HCT116 (cell line): ENCODE data around the gene CNPY3. TPM values are rescaled to one million over a fixed set of nuclear protein-coding genes. Genes with fewer than 3 reads are reported as not detected.

Experiments used
- ATAC-seq: fragments of 200-7000 bp; cut with Tn5 transposase; 2 replicates; pipeline ENCODE4 v1.9.1; 2020; ENCODE audit warnings: mild to moderate bottlenecking, moderate library complexity
- BruUV-seq: library from RNA; stranded (reverse); fragments of 400-500 nt; replicated peaks from 2 replicates; lab custom pipeline; 2021; lab: Mats Ljungman, UMichigan
- CTCF ChIA-PET: fragments of 300-600 bp; sonication (Branson Sonifier 250); formaldehyde crosslinking; loops from one replicate; lab custom pipeline; 2021; ENCODE audit warnings: antibody characterized with exemption; lab: Charles Lee
- POLR2A ChIA-PET: fragments of 300-600, 350-600 bp; sonication (Branson Sonifier 250); formaldehyde crosslinking; loops from one replicate; lab custom pipeline; 2021; ENCODE audit warnings: antibody characterized with exemption; lab: Charles Lee
- RAD21 ChIA-PET, 2 experiments: fragments of 300-600 bp; sonication (Branson Sonifier 250); formaldehyde crosslinking; loops; one replicate each; lab custom pipeline; 2023; ENCODE audit warnings: low total read pairs in 2 of 2; ENCODE audit not compliant: uncharacterized antibody in 2 of 2, unreplicated experiment in 2 of 2, low non-redundant PET in 1 of 2; lab: Charles Lee
- DNase-seq: peaks from one replicate; pipeline ENCODE4 v3.0.0-alpha.2; 2010; ENCODE audit warnings: low read depth, low spot score
- H2AFZ ChIP-seq: fragments of 200-600 bp; shearing (Covaris generic), sonication (generic); 2 replicates; pipeline ENCODE4 v1.6.1; 2017; ENCODE audit warnings: low read depth, mixed run types, mixed read lengths, antibody characterized with exemption, low read length; ENCODE audit not compliant: poor library complexity, severe bottlenecking
- H3K27ac ChIP-seq: 2 replicates; pipeline ENCODE4 v1.5.1; 2012; ENCODE audit warnings: low read depth, low read length
- H3K27me3 ChIP-seq: fragments of 200-600 bp; sonication (generic); 2 replicates; pipeline ENCODE4 v1.6.1; 2016; ENCODE audit warnings: mixed run types, low read length, mixed read lengths; ENCODE audit not compliant: insufficient read depth
- H3K36me3 ChIP-seq, 2 experiments: fragments of 200-500 bp in 1 of 2; fragments of 200-600 bp in 1 of 2; sonication (Bioruptor generic) in 1 of 2; sonication (generic) in 1 of 2; 2 replicates each; pipeline versions ENCODE4 v1.5.1 to v1.6.1; 2014 to 2016; ENCODE audit warnings: low read length in 2 of 2, inconsistent platforms in 1 of 2, mixed read lengths in 1 of 2, mixed run types in 1 of 2; ENCODE audit not compliant: insufficient read depth in 2 of 2, control insufficient read depth in 1 of 2
- H3K4me1 ChIP-seq, 2 experiments: fragments of 200-600 bp in 1 of 2; sonication (generic) in 1 of 2; 2 replicates each; pipeline versions ENCODE4 v1.5.1 to v1.6.1; 2012 to 2017; ENCODE audit warnings: low read length in 2 of 2, inconsistent platforms in 1 of 2, mild to moderate bottlenecking in 1 of 2, mixed read lengths in 1 of 2, mixed run types in 1 of 2, moderate library complexity in 1 of 2; ENCODE audit not compliant: insufficient read depth in 2 of 2, control insufficient read depth in 1 of 2
- H3K4me2 ChIP-seq: fragments of 200-600 bp; sonication (generic); 2 replicates; pipeline ENCODE4 v1.6.1; 2017; ENCODE audit warnings: mixed run types, low read length, mixed read lengths
- H3K4me3 ChIP-seq, 2 experiments: fragments of 200-600 bp in 1 of 2; sonication (generic) in 1 of 2; replicated peaks in 1 of 2; 2 replicates each; pipeline ENCODE4 v1.5.1; 2011 to 2016; ENCODE audit warnings: low read length in 2 of 2, control low read depth in 1 of 2, low read depth in 1 of 2, mild to moderate bottlenecking in 1 of 2, mixed read lengths in 1 of 2, mixed run types in 1 of 2
- H3K79me2 ChIP-seq: fragments of 200-600 bp; sonication (generic); 2 replicates; pipeline ENCODE4 v1.6.1; 2017; ENCODE audit warnings: mild to moderate bottlenecking, mixed run types, low read length, moderate library complexity, mixed read lengths; ENCODE audit not compliant: insufficient read depth
- H3K9ac ChIP-seq: fragments of 200-600 bp; sonication (generic); 2 replicates; pipeline ENCODE4 v1.6.1; 2016; ENCODE audit warnings: low read length, mixed read lengths
- H3K9me2 ChIP-seq: fragments of 200-600 bp; sonication (generic), shearing (Covaris generic); 2 replicates; pipeline ENCODE4 v1.6.1; 2017; ENCODE audit warnings: mixed run types, mild to moderate bottlenecking, moderate library complexity; ENCODE audit not compliant: insufficient read depth
- H3K9me3 ChIP-seq, 2 experiments: fragments of 200-500 bp in 1 of 2; fragments of 200-600 bp in 1 of 2; sonication (Bioruptor generic) in 1 of 2; sonication (generic) in 1 of 2; 2 replicates each; pipeline ENCODE4 v1.6.1; 2014 to 2017; ENCODE audit warnings: low read length in 2 of 2, mixed read lengths in 2 of 2, inconsistent platforms in 1 of 2, low read depth in 1 of 2, mild to moderate bottlenecking in 1 of 2, mixed run types in 1 of 2, moderate library complexity in 1 of 2; ENCODE audit not compliant: control insufficient read depth in 1 of 2, insufficient read depth in 1 of 2
- H4K20me1 ChIP-seq: fragments of 200-600 bp; sonication (generic), shearing (Covaris generic); 2 replicates; pipeline ENCODE4 v1.6.1; 2017; ENCODE audit warnings: mixed run types, mild to moderate bottlenecking, moderate library complexity; ENCODE audit not compliant: insufficient read depth
- CBX3 ChIP-seq: IDR thresholded peaks from 2 replicates; pipeline ENCODE4 v1.6.1; 2012; ENCODE audit warnings: low read depth
- CEBPB ChIP-seq: IDR thresholded peaks from 2 replicates; pipeline ENCODE4 v1.6.1; 2012; ENCODE audit warnings: low read depth
- CTCF ChIP-seq, 3 experiments: fragments of 200-600 bp in 1 of 3; sonication (generic) in 1 of 3; IDR thresholded peaks in 2 of 3; conservative IDR thresholded peaks in 1 of 3; 2 replicates each; pipeline ENCODE4 v1.5.1; 2012 to 2017; ENCODE audit warnings: low read depth in 2 of 3, low read length in 2 of 3, antibody characterized with exemption in 1 of 3, borderline replicate concordance in 1 of 3, control low read depth in 1 of 3, mild to moderate bottlenecking in 1 of 3, mixed read lengths in 1 of 3, mixed run types in 1 of 3, moderate library complexity in 1 of 3; ENCODE audit not compliant: insufficient read depth in 1 of 3
- EGR1 ChIP-seq: IDR thresholded peaks from 2 replicates; pipeline ENCODE4 v1.6.1; 2012; ENCODE audit warnings: low read depth
- ELF1 ChIP-seq: IDR thresholded peaks from 2 replicates; pipeline ENCODE4 v1.6.1; 2012; ENCODE audit warnings: low read depth, borderline replicate concordance
- FOSL1 ChIP-seq: IDR thresholded peaks from 2 replicates; pipeline ENCODE4 v1.6.1; 2012; ENCODE audit warnings: low read depth
- POLR2A ChIP-seq: IDR thresholded peaks from 2 replicates; pipeline ENCODE4 v1.7.0; 2011; ENCODE audit warnings: borderline replicate concordance; ENCODE audit not compliant: insufficient read depth, insufficient read length; ENCODE audit errors: extremely low read depth
- POLR2AphosphoS5 ChIP-seq: IDR thresholded peaks from 2 replicates; pipeline ENCODE4 v1.6.1; 2011; ENCODE audit warnings: mild to moderate bottlenecking, low read depth, low read length, moderate library complexity
- RAD21 ChIP-seq: IDR thresholded peaks from 2 replicates; pipeline ENCODE4 v1.6.1; 2012; ENCODE audit warnings: low read depth, mild to moderate bottlenecking
- REST ChIP-seq: IDR thresholded peaks from 2 replicates; pipeline ENCODE4 v1.6.1; 2012; ENCODE audit warnings: low read depth
- SIN3A ChIP-seq: IDR thresholded peaks from 2 replicates; pipeline ENCODE4 v1.6.1; 2012; ENCODE audit warnings: low read depth
- SP1 ChIP-seq: IDR thresholded peaks from 2 replicates; pipeline ENCODE4 v1.6.1; 2012; ENCODE audit warnings: low read depth
- TCF7L2 ChIP-seq: IDR thresholded peaks from 2 replicates; pipeline ENCODE4 v1.7.0; 2011; ENCODE audit warnings: borderline replicate concordance, inconsistent platforms; ENCODE audit not compliant: insufficient read depth, insufficient read length; ENCODE audit errors: extremely low read depth
- ZBTB33 ChIP-seq: IDR thresholded peaks from 2 replicates; pipeline ENCODE4 v1.6.1; 2011; ENCODE audit warnings: mild to moderate bottlenecking, low read length, moderate library complexity; ENCODE audit not compliant: insufficient replicate concordance; ENCODE audit errors: extremely low read depth
- ZFX ChIP-seq: fragments of 450-650 bp; IDR thresholded peaks from 2 replicates; pipeline ENCODE4 v1.6.1; 2017
- ZNF274 ChIP-seq: fragments of 200-500 bp; sonication (Bioruptor generic); IDR thresholded peaks from 2 replicates; pipeline ENCODE4 v1.6.1; 2014; ENCODE audit warnings: mild to moderate bottlenecking, low read depth, low read length, inconsistent platforms
- intact Hi-C: fragments of 100-400 bp; cut with micrococcal nuclease; formaldehyde crosslinking; loops from 2 replicates; pipeline ENCODE4 v1.10.0; 2022
- total RNA-seq: library from RNA; stranded (reverse); gene quantifications from one replicate; pipeline ENCODE4 v1.2.1, GENCODE V29; 2021; ENCODE audit not compliant: unreplicated experiment

The CNPY3 gene
- total RNA-seq, 1 experiment from 2014 or later = 49.1 TPM

- Histone ChIP-seq H3K9me3 (no peaks in the 10 kb centered on the region), H3K4me1 (peaks cover 6 to 20% of the 10 kb centered on the region in 2 experiments; a peak in 3 of 4 replicates), H3K27me3 (no peaks in the 10 kb centered on the region), H3K9me2 (no peaks in the 10 kb centered on the region), H3K9ac (peak overlapping the region; percentile 82), H2AFZ (no peak overlapping the region), H3K36me3 (peaks cover 3 to 4% of the 10 kb centered on the region in 2 experiments; a peak in 2 of 4 replicates), H3K27ac (peak overlapping the region; percentile 73), H3K4me2 (peak overlapping the region; percentile 93)
- ChIA-PET RAD21 (no interaction called here), CTCF (interaction anchor here (1.5 kb wide), 1 partner anchor 12 kb away, joined by 12 read pairs; no protein-coding TSS in a partner anchor), POLR2A (interaction anchor here (1.1 to 1.5 kb wide), 3 partner anchors 13 to 56 kb away, joined by 6 to 12 read pairs (median 11); partner anchors contain the start of gene CNPY3)
- BruUV-seq = TSS peak; percentile 31
- no peak for DNase-seq
- TF ChIP-seq ZFX (no peak), SP1 (no peak), ZBTB33 (no peak), POLR2AphosphoS5 (no peak), POLR2A (no peak), REST (no peak), ZNF274 (no peak), CTCF (IDR thresholded peaks at IDR 0.05 in 2 of 3, conservative IDR thresholded peaks at IDR 0.05 in 1 of 3; ENCODE audit: borderline replicate concordance in 1 of 3, insufficient read depth in 1 of 3, low read depth in 2 of 3, low read length in 2 of 3) (no peak), EGR1 (no peak), CBX3 (no peak), FOSL1 (no peak), ELF1 (no peak), CEBPB (no peak), RAD21 (no peak), TCF7L2 (no peak), SIN3A (no peak)
- TF ChIP-seq, all 23 proteins: peak for 0
- intact Hi-C loops = no loop called here
- Histone ChIP-seq H4K20me1 (no peaks in the 10 kb centered on the region), H3K4me3 (peak overlapping the region; percentile 82 to 85), H3K79me2 (peaks cover 31% of the 10 kb centered on the region)
- no peak for ATAC-seq
Observed at GRCh38 chr6:42984924-42985475, 55.7 kb downstream of the CNPY3 start.
